Measurements from ENCODE around the gene NACA.

- TF ChIP-seq EZH2phosphoT487 (IDR thresholded peaks at IDR 0.05; ENCODE audit: low read depth) (no peak), CTCF (IDR thresholded peaks at IDR 0.05; ENCODE audit: low read depth, low read length) (no peak)
Observed at GRCh38 chr12:56676851-56677580, 48.1 kb downstream of the NACA start.

Measured in OCI-LY3 (cell line).